Measurements from ENCODE around the gene TGM5.

Gene TGM5

DNA sequence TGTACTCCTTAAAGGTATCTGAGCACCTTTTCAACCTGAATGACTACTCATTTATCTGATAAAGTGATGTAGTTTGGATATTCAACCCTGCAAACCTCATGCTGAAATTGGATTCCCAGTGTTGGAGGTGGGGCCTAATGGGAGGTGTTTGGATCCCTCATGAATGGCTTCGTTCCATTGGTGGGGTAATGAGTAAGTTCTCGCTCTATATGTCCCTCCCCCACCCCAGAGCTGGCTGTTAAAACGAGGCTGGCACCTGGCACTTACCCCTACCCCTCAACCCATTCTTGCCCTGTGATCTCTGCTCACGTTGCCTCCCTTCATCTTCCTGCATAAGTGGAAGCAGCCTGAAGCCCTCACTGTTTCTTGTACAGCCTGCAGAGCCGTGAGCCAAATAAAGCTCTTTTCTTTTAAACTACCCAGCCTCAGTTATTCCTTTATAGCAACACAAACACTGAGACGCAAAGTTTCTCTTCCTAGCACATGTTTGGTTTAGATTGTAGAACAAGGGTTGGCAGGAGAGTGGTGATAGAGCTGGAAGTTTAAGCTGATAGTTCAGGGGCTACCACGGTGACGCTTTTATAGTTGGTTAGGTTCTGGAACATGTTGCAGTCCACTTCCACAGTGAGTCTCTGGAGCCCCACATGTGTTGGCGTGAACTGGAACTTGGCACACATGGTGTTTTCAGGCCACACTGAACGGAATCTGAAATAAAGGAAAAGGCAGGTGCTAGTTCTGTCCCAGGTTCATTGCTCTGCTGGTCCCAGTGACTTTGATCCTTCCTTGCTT lies 69.8 kb downstream of the TGM5 start:
- DNase-seq (ENCODE audit: low read depth) = no peak

GRCh38 chr15:43194795-43195194 lies 71.9 kb downstream of the TGM5 start:
- DNase-seq (ENCODE audit: low read depth) = no peak

GRCh38 chr15:43193710-43194109 lies 73.0 kb downstream of the TGM5 start:
- DNase-seq (ENCODE audit: low read depth) = no peak

DNA sequence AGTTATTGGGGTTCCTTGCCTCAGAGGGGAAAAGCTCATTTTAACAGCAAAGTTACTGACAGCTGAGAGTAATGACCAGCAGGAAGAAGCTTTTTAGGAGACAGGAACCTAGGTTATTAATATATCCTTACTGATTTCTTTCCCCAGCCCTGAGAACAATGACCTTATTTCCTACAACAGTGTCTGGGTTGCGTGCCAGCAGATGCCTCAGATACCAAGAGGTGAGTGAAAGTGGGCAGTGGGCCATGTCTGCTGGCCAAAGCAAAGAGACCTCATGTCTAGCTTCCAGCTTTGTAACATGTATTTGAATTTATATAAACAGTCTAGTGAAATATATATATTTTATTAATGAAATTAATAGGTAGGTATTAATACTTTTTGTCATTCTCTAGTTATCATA lies 76.5 kb downstream of the TGM5 start:
- no peak for DNase-seq (ENCODE audit: low read depth)

- no peak for DNase-seq (ENCODE audit: low read depth)
Measured at GRCh38 chr15:43189296-43189695, 77.4 kb downstream of the TGM5 start.

DNA sequence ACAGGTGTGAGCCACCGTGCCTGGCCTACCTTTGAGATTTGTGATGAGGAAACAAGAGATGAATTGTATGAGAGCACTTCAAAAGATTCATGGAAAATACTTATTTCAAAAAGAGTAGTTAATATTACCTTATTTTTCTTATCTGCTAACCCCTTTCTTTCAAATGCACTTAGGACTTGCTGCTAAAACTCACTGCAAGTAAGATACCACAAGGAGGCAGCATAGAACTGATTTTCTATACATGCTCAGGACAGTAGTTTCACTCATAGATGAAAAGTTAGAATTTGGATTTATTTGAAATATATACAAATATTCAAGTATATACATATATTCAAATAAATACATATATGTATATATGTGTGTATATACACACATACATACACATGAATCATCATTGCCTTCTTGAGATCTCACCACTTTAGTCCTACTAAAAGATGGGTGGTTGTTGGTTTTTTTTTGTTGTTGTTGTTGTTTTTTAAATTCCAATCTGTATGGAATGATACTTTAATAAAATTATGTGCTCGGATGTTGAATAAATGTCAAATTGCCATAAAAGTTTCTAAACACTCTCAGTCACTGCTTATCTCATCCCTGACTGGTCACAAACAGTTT lies 79.1 kb downstream of the TGM5 start:
- DNase-seq (ENCODE audit: low read depth) = no peak

DNA sequence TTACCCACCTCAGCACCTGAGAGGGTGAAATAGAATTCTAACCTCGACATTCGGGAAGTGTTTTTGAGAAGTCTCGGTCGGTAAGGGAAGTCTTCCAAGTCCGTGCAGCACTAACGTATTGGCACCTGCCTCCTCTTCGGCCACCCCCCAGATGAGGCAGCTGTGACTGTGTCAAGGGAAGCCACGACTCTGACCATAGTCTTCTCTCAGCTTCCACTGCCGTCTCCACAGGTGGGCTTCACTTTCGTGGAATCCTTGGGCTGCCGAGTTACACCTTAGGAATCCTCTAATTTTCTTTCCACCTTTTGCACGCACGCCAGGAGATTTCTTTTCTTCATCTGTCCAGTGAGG lies 80.8 kb downstream of the TGM5 start:
- no peak for DNase-seq (ENCODE audit: low read depth)

DNA sequence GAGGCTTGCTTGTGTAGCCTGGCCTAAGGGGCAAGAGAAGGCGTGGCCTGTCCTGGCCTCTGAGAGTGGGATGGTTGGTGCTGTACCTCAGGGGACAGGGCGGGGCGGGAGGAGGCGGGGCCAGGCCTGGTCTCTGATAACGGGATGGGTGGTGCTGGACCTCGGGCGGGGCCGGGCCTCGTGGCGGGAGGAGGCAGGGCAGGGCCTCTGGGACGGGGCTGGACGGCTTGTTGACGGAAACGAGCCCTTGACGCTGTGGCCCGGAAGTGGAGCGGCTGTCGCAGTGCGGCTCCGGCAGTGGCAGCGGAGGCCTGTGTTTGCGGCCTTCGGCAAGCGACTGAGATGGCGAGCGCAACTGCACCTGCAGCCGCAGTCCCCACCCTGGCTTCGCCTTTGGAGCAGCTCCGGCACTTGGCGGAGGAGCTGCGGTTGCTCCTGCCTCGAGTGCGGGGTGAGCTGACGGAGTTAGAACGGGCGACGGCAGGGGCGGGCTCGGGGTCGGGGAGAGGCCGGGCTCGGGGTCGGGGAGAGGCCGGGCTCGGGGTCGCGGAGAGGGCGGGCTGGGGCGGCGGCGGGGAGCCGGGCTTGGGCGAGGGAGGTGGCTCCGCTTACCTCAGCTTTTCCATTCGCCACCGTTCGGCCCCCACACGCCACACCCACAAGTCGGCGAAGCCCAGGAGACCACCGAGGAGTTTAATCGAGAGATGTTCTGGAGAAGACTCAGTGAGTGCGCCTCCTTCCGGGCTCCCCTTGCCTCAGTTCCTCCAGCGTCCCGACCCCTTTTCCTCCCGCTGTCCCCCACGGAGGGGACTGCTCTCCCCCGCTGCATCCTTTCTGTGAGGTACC lies 81.3 kb downstream of the TGM5 start, which contains the start of gene CCNDBP1:
CCNDBP1 (plus strand) TSS at position 247 of the 846 bp plus-strand sequence; CDS start at position 343, 96 bp downstream.
- peak; percentile 90 for DNase-seq (ENCODE audit: low read depth)

DNA sequence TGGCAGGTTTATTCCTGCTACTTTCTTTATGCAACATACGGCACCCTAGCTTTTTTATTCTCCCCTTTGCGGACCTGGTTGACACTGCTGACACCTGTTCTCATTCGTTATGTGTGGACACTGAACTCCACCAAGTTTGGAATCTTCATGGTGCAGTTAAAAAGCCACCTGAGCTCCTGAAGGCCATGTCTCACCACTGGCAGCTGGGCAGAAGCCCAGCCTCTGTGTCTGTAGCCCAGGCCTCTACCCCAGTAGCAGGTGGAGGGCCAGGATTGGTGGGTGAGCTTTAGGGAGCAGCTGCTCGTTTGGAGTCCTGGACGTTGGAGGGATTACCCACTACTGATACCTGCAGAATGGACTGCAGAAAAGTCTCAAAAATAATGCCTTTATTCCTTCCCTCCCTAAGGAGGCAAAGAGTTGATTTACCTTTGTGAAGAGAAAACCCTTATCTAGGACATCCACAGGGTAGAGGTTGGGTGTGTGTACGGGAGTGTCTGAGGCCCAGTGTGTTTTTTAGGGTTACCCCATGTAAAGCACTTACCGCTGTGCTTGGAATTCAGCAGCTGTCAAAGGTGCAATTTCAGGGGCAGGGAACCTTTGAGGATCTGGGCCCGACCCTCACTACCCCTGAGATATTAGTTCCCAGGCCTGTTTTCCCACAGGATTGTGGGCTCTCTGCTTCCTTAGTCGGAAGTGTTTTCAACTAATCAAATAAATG lies 82.2 kb downstream of the TGM5 start:
- no peak for DNase-seq (ENCODE audit: low read depth)

DNA sequence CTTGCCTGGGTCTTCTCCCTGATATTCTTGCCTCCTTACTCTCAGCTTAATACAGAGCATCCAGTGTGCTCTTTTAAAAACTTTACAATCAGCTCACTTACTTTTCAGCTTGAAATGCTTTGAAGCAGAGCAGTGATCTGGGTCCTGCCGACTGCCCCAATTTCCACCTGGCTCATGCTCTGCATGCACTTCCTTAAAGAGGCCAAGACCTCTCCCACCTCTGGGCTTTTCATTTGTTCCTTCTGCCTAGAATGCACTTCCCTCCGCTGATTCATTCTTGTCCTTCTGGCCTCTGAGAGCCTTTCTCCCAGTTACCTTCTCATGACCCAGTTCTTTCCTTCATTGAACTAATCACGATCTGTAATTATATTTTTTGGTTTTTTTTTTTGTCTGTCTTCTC lies 83.5 kb downstream of the TGM5 start:
- no peak for DNase-seq (ENCODE audit: low read depth)
